HK-2 (cell line): ENCODE data around the gene ATN1.
"Not testable (repeated sequence)": the region's sequence is repeated elsewhere in the genome, so short reads cannot be mapped to it uniquely, and the experiment has no call there.

ENCODE experiments used
- DNase-seq: peaks from one replicate; pipeline ENCODE4 v3.0.0-alpha.2; 2018; ENCODE audit not compliant: unreplicated experiment

The ATN1 gene

DNA sequence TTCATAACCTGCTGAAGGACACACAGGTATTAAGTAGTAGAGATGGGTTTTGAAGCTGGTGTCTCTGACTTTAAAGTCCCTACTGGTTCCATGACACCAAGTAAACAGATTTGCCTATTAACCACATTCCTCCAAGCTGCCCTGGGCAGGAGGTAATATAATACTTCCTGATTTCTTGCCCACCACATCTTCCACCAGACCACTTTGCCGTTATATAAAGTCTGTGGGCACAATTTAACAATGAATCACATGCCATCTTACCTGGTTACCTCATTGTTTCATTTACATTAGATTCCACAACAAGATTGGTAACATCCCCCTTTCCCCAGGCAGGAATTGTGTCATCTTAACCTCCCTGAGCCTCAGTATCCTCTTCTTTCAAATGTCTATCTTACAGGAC lies 24.0 kb upstream of the ATN1 start:
- DNase-seq: no peak

DNA sequence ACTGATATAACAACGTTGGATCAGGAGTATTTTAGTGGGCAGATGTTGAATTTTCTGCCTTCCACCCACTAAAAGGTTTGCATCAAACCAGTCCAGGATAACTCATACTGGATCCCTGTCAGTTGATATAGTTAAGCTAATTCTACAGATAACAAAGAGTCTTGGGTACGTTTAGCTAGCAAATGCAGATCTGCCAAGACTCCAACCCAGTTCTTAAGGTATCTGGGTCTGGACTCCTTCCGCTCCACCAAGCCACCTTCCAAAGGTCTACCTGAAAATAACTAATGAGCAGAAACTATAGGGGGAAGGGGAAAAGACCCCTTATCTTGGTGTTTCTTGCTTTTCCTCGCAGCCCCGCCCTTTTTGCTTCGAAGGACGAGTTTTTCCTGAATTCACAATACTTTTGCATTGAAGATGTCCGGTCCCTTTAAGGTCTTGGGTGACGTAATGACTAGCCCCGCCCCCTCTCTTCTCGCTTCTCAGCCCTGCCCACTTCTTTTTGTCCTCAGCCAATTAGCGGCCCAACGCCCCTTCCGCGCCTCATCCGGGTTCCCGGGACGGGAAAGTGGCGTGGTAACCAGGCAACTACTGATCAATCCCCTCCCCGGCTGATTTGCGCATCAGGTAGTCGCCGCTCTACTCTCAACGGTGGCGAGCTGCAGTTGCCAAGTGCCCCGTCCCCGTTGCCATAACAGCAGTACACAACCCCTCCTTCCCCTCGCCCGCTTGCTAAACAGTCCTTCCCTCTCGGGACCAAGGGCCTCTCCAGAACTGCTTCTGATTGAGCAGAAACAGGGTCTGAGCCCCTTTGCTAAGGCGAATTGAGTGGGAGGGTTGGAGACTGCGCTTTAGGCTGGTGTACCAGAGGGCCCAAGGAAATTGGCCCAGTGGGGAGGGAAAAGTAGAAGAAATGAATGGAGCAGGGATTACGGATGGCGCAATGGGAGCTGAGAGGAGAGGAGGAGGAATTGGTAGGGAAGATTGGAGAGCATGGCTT lies 23.2 kb upstream of the ATN1 start, which contains the start of gene LRRC23:
Gene LRRC23, plus strand, starts transcription at position 543 of the 997 bp plus-strand sequence. CDS start 812 bp downstream, outside the sequence.
- peak; percentile 97 for DNase-seq

DNA sequence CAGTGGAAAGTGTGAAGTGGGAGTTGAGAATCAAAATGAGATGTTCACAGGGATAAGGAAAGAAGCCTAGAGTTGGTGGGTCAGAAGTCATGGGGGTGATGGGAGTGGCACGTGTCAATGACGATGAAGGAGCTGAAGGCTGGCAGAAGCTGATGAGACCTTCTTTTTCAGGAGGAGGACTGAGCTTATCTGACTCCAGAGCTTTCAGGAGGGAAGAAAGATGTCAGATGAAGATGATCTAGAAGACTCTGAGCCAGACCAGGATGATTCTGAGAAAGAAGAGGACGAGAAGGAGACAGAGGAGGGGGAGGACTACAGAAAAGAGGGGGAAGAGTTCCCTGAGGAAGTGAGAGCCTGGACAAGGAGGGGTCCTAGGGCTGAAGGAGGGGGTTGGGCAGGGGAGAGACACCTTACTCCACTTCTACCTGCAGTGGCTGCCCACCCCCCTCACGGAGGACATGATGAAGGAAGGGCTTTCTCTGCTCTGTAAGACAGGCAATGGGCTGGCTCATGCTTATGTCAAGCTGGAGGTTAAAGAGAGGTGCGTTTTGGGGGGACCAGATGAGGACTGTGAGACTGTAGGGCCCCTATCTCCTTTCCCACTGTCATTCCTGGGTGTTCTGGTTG lies 22.2 kb upstream of the ATN1 start:
- no peak for DNase-seq

DNA sequence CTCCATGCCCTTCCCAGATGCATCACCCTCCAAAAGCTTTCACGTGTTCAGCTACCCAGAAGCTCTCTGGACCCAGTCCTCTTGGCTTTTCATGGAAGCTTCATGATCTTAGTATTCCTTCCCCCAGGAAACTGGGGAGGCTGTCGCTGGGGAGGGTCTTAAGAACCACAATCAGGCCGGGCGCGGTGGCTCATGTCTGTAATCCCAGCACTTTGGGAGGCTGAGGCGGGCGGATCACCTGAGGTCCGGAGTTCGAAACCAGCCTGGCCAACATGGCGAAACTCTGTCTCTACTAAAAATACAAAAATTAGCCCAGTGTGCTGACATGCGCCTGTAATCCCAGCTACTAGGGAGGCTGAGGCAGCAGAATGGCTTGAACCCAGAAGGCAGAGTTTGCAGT lies 19.6 kb upstream of the ATN1 start:
- DNase-seq: not testable (repeated sequence)

DNA sequence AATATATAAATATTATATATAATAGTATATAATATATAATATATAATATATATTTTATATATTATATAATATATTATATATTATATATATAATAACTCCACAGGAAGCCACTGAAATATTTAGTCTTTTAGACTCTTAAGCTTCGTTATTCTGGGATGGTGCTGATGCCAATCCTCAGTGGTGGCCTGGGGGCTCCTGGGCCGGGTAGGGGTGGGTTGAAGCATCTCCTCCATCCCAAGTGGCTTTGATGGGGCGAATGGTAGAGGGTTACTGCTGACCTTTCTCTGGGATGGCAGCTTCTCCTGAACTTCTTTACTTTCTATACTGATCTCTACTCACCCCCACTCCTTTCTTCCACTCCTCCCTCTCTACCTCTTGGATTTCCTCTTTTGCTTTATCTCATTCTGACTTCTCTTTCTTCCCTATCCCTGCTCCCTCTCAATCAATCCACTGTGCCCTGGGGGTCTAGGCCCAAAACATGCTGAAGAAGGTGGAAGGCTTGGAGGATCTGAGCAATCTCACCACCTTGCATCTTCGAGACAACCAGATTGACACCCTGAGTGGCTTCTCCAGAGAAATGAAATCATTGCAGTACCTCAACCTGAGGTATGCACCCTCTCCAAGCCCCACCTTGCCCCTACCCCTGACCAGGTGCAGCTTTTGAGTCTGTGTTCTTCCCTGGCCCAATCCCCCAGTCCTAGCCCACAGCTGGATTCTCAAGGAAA lies 18.2 kb upstream of the ATN1 start:
- no peak for DNase-seq

DNA sequence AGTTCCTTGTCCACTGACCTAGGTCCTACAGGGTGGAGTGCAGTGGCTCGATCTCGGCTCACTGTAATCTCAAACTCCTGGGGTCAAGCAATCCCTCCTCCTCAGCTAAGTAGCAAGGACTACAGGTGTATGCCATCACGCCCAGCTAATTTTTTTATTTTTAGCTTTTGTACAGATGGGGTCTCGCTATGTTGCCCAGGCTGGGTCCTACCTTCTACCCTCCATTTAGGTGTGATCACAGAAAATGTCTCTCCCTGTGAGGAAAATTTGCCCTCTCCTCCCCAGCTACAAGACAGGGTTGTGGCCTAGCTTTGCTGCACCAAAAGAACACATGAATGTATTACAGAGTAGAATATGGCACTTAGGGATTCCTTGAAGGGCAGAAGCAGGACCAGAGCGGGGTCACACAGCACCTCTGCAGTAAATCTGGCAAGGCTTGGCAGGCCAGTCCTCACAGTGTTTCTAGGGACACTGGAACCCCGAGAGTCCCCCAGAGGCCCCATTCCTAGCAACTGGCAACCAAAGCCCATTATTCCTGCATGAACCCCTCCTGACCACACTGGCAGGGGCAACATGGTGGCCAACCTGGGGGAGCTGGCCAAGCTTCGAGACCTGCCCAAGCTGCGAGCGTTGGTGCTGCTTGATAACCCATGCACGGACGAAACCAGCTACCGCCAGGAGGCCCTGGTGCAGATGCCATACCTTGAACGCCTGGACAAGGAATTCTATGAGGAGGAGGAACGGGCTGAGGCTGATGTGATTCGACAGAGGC lies 15.4 kb upstream of the ATN1 start:
- DNase-seq: no peak

DNA sequence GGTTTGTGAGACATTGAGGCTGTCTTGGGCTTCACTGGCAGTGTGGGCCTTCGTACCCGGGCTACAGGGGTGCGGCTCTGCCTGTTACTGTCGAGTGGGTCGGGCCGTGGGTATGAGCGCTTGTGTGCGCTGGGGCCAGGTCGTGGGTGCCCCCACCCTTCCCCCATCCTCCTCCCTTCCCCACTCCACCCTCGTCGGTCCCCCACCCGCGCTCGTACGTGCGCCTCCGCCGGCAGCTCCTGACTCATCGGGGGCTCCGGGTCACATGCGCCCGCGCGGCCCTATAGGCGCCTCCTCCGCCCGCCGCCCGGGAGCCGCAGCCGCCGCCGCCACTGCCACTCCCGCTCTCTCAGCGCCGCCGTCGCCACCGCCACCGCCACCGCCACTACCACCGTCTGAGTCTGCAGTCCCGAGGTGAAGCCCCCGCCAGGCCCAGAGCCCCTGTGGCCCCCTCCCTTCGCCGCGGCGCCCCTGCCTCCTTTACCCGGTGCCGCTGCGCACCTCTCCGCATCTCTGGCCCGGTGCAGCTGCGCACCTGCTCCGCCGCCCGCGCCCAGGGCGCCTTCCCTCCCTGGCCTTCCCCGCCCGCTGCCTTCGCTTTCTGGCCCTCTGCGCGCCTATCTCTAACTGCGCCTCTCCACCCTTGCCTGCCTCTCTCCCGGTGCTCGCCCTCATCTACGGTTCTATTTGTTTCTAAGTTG lies 13.4 kb upstream of the ATN1 start, which contains the start of gene ENO2:
Gene ENO2, plus strand, starts transcription at position 335 of the 701 bp plus-strand sequence. CDS start 1,253 bp downstream, outside the sequence.
- DNase-seq: peak; percentile 83

DNA sequence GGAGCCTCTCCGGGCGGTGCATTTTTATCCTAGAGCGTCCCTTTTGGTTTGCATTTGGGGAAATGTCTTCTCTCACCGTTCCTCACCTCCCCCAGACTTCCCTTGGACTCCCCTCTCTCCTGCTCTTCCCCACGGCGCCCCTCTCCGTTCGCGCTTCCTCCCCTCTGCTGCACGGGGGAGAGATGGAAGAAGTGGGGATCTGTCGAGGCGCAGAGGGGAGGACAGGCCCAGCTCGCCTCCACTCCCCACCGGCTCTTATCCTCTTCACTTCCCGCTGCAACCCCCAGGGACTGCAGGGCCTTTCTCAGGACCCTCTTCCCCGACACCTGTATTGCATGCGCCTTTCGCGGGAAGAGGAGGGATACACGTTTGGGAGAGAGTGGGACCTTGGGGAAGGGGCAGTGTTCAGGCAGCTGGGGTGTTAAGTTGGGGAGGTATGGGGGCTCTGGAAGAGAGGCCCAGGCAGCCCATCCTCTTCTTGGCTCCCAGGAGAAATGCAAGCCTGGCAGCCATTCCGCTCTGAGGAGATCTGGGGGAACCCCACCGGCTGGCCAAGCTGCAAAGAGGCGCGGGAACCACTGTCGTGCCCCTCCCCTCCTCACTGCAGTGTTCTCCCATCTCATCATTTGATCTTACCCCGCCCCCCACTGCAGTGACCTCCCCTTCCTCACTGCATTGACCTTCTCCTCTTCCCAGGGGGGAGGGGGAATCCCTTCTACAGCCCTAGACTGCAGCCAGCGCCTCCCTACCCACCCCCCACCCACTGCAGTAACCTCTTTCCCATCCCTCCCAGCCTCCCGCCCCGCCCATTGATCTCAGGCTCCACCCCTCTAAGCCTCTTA lies 12.6 kb upstream of the ATN1 start:
- no peak for DNase-seq

DNA sequence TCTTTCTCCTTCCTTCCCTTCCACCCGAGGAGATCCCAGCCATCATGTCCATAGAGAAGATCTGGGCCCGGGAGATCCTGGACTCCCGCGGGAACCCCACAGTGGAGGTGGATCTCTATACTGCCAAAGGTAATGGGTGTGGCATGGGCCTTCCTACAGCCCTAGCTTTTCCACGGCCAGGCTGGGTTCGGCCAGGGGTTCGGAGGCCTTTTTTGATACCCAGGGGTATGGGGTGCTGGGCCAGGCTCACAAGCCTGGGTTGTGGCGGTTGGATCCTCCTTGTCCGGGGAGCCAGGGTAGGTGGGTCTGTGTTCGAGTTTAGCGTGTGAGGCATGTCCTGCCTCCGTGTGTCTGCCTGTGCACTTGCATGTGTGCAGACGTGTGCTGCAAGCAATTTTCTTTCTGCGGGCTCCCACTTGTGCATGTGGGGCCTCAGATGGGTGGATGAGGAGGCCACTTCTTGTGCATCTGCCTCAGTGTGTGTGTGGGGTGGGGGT lies 11.9 kb upstream of the ATN1 start:
- DNase-seq: no peak

DNA sequence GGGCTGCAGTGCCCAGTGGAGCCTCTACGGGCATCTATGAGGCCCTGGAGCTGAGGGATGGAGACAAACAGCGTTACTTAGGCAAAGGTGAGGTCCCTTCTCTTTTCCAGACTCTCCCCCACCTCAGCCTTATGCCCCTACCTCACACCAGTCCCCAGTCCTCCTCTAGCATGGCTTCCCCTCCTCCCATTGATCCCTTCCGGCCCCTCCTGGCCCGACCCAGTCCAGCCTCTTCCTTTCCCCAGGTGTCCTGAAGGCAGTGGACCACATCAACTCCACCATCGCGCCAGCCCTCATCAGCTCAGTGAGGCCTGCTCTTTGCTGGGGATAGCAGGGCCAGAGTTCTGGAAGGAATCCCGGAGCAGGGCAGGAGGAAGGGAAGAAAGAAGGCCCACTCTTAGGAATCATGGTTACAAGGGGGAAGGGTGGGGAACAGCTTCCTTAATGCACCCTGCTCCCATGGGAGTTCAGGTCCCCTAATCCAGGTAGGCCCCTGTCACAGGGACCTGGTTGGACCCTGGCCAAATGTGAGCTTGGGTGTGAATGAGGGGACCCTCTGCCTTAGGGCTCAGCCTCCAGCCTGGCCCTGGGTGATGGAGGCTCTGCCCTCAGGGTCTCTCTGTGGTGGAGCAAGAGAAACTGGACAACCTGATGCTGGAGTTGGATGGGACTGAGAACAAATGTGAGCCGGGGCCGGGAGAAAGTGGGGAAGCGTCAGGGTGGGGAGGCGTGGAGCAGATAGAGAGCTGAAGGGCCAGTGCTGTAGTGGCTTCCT lies 11.1 kb upstream of the ATN1 start:
- no peak for DNase-seq

DNA sequence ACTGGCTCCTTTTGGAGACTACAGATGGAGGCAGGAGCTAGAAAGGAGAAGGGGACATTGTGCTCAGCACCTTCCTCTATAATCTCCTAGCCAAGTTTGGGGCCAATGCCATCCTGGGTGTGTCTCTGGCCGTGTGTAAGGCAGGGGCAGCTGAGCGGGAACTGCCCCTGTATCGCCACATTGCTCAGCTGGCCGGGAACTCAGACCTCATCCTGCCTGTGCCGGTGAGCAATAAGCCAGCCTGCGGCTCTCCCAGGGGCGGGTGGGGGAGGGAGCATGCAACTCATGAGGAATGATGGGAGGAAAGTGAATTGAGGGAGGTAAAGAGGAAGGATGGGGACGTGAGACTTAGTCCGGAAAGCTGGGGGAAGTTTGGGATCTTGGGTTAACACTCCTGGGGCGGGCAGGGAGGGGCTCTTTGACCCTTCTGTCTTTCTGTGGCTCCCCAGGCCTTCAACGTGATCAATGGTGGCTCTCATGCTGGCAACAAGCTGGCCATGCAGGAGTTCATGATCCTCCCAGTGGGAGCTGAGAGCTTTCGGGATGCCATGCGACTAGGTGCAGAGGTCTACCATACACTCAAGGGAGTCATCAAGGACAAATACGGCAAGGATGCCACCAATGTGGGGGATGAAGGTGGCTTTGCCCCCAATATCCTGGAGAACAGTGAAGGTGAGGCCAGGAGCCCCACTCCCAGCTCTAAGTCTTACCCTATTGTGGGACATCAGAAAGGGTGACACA lies 10.1 kb upstream of the ATN1 start:
- DNase-seq: peak; percentile 54

DNA sequence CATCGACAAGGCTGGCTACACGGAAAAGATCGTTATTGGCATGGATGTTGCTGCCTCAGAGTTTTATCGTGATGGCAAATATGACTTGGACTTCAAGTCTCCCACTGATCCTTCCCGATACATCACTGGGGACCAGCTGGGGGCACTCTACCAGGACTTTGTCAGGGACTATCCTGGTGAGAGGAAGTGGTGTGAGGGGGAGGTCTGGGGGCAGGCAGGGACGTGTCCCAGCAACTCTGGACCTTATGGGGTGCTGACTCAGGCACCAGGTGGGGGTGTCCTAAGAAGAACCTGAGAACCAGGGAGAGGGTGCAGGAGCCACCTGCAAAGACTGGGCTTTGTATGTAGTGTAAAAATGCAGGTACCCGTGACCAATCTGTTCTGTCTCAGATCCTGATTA lies 8.2 kb upstream of the ATN1 start:
- DNase-seq: no peak

DNA sequence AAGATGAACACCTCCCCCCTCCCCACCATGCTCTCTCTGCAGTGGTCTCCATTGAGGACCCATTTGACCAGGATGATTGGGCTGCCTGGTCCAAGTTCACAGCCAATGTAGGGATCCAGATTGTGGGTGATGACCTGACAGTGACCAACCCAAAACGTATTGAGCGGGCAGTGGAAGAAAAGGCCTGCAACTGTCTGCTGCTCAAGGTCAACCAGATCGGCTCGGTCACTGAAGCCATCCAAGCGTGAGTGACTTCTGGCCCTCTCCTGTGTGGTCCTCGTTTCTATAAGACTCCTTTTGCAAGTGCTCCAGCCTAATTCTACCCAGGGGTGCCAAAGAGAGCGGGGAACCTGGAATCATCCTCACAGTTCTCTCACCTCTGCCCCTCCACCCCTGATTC lies 6.2 kb upstream of the ATN1 start:
- no peak for DNase-seq

DNA sequence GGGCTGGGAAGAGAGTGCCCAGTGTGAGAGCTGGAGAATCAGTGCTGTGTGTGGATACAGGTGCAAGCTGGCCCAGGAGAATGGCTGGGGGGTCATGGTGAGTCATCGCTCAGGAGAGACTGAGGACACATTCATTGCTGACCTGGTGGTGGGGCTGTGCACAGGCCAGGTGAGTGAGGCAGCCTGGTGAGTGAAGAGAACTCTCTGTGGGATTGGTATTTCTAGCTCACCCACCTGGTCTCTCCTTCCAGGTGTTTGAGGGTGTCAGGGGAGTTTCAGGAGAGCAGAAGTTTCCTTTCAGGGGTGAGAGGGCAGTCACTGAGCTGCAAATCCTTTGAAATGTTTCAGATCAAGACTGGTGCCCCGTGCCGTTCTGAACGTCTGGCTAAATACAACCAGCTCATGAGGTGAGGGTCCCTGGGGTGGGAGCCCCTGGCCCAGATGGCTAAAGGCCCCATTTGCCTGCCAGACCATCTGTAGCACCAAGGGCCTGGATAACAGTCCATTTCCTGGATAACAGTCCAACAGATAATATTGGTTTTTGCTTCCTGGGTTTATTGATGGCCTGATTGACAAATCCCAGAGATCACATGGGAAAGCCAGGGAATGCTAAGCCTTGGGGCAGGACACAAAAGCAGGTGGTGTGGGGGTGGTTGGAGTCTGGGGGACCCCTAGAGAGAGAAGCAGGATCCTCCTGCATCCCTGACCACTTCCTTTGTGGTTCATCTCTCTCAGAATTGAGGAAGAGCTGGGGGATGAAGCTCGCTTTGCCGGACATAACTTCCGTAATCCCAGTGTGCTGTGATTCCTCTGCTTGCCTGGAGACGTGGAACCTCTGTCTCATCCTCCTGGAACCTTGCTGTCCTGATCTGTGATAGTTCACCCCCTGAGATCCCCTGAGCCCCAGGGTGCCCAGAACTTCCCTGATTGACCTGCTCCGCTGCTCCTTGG lies 5.5 kb upstream of the ATN1 start:
- DNase-seq: no peak

DNA sequence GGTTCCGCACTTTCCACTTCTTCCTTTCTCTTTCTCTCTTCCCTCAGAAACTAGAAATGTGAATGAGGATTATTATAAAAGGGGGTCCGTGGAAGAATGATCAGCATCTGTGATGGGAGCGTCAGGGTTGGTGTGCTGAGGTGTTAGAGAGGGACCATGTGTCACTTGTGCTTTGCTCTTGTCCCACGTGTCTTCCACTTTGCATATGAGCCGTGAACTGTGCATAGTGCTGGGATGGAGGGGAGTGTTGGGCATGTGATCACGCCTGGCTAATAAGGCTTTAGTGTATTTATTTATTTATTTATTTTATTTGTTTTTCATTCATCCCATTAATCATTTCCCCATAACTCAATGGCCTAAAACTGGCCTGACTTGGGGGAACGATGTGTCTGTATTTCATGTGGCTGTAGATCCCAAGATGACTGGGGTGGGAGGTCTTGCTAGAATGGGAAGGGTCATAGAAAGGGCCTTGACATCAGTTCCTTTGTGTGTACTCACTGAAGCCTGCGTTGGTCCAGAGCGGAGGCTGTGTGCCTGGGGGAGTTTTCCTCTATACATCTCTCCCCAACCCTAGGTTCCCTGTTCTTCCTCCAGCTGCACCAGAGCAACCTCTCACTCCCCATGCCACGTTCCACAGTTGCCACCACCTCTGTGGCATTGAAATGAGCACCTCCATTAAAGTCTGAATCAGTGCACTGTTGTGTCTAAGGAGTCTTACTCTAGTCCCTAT lies 4.6 kb upstream of the ATN1 start:
- no peak for DNase-seq

DNA sequence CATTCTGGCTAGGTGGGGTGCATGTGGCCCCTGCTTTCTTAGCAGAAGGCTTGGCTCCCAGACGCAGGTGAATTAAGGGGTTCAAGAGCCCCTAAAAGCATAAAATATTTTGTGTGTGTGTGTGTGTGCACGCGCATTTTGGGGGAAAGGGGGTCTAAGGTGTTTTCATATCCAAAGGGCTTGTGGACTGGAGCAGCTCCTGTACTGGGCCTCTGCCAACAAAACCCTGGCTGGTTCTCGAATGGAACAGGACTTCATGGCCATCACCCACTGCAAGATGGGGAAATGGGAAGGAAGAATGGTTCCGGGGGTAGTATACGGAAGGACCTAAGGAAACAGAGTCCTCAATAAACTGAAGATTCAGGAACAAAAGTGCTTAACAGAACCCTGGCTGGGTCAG lies 3.9 kb upstream of the ATN1 start:
- no peak for DNase-seq

DNA sequence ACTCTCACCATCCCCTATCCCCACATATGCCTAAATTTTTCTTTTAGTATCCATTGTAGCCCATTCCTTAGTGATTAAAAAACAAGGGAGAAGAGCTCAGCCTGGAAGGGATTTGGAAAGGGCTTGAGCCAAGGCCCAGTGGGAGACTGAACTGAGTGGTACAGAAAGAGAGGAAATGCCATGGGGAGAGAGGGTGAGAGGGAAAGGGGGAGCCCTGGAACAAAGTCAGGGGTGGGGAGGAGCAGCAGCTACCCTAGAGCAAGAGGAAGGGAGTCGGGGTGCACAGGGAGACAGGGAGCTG lies 2.6 kb upstream of the ATN1 start:
- DNase-seq: no peak
